HUES64 (cell line): Measurements from ENCODE around the gene ABCA7.

Experiments
- H3K27ac ChIP-seq: 2 replicates; pipeline ENCODE4 v1.7.0; 2013; ENCODE audit warnings: low read depth, low read length, inconsistent platforms
- H3K27me3 ChIP-seq: 2 replicates; pipeline ENCODE4 v1.6.1; 2013; ENCODE audit warnings: mild to moderate bottlenecking, low read length; ENCODE audit not compliant: insufficient read depth
- H3K36me3 ChIP-seq: 2 replicates; pipeline ENCODE4 v1.6.1; 2013; ENCODE audit warnings: mild to moderate bottlenecking, low read length; ENCODE audit not compliant: insufficient read depth
- H3K4me1 ChIP-seq: 2 replicates; pipeline ENCODE4 v1.6.1; 2013; ENCODE audit warnings: mild to moderate bottlenecking, low read length, moderate library complexity; ENCODE audit not compliant: insufficient read depth
- H3K4me3 ChIP-seq: 2 replicates; pipeline ENCODE4 v1.5.1; 2013; ENCODE audit warnings: mild to moderate bottlenecking, low read length, moderate library complexity
- H3K9ac ChIP-seq: 2 replicates; pipeline ENCODE4 v1.6.1; 2013; ENCODE audit warnings: mild to moderate bottlenecking, low read depth, low read length
- H3K9me3 ChIP-seq: 2 replicates; pipeline ENCODE4 v1.6.1; 2013; ENCODE audit warnings: low read depth, low read length; ENCODE audit not compliant: insufficient read depth
- WGBS: fragments of 150-250, 120-280 bp; methylation state at CpG from one replicate; pipeline ENCODE4 v1.1.7; 2013; ENCODE audit warnings: missing lambda C conversion rate; 5-methylcytosine and 5-hydroxymethylcytosine counted together

ABCA7 gene

GRCh38 chr19:1098177-1099051 lies 58.5 kb downstream of the ABCA7 start:
- no peak overlapping the region for H3K27ac ChIP-seq
- H3K9me3 ChIP-seq = no peaks in the 10 kb centered on the region
- 78% methylated on average over 15 of the region's 15 CpGs for WGBS
- H3K9ac ChIP-seq = no peak overlapping the region
- H3K4me1 ChIP-seq = peaks cover 11% of the 10 kb centered on the region; the same call in 1 of the 2 replicates
- H3K27me3 ChIP-seq = no peaks in the 10 kb centered on the region
- no peak overlapping the region for H3K4me3 ChIP-seq
- H3K36me3 ChIP-seq = peaks cover 3% of the 10 kb centered on the region; the same call in 1 of the 2 replicates

DNA sequence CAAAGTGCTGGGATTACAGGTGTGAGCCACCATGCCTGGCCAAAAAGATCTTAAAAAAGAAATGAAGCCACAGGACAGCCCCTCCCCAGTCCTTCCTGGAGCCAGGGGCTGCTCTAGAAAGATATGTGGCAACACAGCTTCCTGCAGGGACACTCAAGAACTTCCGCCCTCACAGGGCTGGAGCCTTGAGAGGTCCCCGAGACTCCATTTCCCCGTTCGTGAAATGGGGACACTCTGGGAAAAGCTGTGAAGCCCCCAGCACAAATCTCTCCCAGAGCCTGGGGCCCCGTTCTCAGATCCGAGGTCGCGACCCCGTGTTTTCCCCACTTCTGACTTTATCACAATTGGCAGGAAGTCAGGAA lies 61.4 kb downstream of the ABCA7 start:
- Histone ChIP-seq H3K27ac (peak overlapping the region; percentile 67; the same call in 1 of the 2 replicates), H3K9me3 (no peaks in the 10 kb centered on the region), H3K27me3 (no peaks in the 10 kb centered on the region), H3K4me3 (no peak overlapping the region), H3K9ac (peak overlapping the region; percentile 1), H3K4me1 (peaks cover 11% of the 10 kb centered on the region; the same call in 1 of the 2 replicates), H3K36me3 (peaks cover 6% of the 10 kb centered on the region)
- WGBS = 72% methylated on average over 9 of the region's 9 CpGs

DNA sequence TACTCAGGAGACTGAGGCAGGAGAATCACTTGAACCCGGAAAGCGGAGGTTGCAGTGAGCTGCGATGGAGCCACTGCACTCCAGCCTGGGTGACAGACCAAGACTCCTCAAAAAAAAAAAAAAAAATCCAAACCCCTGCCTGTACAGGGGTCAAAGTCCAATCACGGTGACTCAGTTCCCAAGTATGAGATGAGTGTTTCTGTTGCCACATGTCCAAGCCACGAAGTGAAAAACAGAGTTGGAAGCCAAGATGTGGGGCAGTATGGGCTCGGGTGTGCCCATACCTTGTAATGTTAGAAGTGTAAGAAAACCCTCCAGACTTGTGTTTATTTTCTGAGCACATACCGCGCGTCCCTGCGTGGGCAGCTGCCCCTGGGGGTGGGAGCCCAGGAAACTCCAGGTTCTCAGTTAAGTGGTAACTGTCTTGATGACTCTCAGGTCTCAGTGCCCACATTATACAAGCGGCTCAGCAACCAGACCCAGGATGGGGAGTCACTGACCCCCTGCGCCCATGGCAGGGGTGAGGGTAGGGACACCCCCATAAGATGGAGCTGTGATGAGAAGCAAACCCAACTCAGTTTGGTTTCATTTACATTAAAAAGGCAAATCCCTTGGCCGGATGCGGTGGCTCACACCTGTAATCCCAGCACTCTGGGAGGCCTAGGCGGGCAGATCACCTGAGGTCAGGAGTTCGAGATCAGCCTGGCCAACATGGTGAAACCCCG lies 62.7 kb downstream of the ABCA7 start:
- Histone ChIP-seq H3K9me3 (no peaks in the 10 kb centered on the region), H3K4me3 (no peak overlapping the region), H3K27me3 (no peaks in the 10 kb centered on the region), H3K9ac (peak overlapping the region; percentile 16; the same call in 1 of the 2 replicates), H3K36me3 (peaks cover 18% of the 10 kb centered on the region), H3K27ac (peak overlapping the region; percentile 1; the same call in 1 of the 2 replicates), H3K4me1 (peaks cover 11% of the 10 kb centered on the region; the same call in 1 of the 2 replicates)
- WGBS = 92% methylated on average over 17 of the region's 17 CpGs

DNA sequence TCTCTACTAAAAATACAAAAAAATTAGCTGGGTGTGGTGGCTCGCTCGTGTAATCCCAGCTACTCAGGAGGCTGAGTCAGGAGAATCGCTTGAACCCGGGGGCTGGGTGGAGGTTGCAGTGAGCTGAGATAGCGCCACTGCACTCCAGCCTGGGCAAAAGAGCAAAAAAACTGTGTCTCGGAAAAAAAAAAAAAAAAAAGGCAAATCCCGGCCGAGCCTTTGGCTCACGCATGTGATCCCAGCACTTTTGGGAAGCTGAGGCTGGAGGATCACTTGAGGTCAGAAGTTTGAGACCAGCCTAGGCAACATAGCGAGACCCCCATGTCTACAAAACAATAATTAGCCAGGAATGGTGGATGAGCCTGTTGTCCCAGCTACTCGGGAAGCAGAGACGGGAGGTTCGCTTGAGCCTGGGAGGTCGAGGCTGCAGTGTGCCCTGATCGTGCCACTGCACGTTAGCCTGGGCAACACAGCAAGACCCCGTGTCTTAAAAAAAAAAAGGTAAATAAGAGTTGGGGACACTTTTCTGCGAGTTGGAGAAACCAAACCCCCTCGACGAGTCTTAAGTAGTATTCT lies 63.3 kb downstream of the ABCA7 start:
- Histone ChIP-seq H3K4me3 (peak overlapping the region; percentile 33; the same call in 1 of the 2 replicates), H3K36me3 (peaks cover 20% of the 10 kb centered on the region), H3K4me1 (peaks cover 11% of the 10 kb centered on the region; the same call in 1 of the 2 replicates), H3K27ac (no peak overlapping the region), H3K9me3 (no peaks in the 10 kb centered on the region), H3K27me3 (no peaks in the 10 kb centered on the region), H3K9ac (no peak overlapping the region)
- WGBS = 69% methylated on average over 20 of the region's 20 CpGs

DNA sequence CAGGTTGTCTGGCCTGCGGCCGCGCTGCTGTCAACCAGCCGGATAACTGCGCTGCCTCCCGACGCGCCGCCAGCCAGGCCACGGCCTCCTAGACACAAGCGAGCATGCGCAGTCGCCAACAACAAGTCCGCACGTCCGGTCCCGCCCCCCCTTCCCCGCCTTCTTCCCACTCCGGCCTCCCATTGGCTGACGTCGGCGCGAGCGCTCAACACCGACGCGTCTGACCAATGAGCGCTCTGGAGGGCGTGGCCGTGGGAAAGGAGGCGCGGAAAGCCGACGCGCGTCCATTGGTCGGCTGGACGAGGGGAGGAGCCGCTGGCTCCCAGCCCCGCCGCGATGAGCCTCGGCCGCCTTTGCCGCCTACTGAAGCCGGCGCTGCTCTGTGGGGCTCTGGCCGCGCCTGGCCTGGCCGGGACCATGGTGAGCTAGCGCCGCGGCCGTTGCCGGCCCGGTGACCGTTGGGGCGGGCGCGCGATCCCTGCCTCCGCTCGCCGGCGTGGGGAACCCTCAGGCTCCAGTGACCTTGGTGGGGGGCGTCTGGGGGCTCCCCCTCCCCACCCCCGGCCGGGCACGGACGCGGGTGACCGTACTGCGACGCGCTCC lies 63.9 kb downstream of the ABCA7 start, which contains the start of gene GPX4:
GPX4 (plus strand) TSS at position 287 of the 603 bp plus-strand sequence; CDS start at position 337, 50 bp downstream.
- Histone ChIP-seq H3K9ac (peak within 1 kb of the TSS; percentile 92), H3K27ac (peak within 1 kb of the TSS; percentile 97), H3K4me3 (peak within 1 kb of the TSS; percentile 88), H3K36me3 (peaks cover 20% of the 10 kb centered on the region), H3K9me3 (no peaks in the 10 kb centered on the region), H3K27me3 (no peaks in the 10 kb centered on the region), H3K4me1 (peaks cover 11% of the 10 kb centered on the region; the same call in 1 of the 2 replicates)
- under 1% methylated on average over 75 of the region's 75 CpGs for WGBS

DNA sequence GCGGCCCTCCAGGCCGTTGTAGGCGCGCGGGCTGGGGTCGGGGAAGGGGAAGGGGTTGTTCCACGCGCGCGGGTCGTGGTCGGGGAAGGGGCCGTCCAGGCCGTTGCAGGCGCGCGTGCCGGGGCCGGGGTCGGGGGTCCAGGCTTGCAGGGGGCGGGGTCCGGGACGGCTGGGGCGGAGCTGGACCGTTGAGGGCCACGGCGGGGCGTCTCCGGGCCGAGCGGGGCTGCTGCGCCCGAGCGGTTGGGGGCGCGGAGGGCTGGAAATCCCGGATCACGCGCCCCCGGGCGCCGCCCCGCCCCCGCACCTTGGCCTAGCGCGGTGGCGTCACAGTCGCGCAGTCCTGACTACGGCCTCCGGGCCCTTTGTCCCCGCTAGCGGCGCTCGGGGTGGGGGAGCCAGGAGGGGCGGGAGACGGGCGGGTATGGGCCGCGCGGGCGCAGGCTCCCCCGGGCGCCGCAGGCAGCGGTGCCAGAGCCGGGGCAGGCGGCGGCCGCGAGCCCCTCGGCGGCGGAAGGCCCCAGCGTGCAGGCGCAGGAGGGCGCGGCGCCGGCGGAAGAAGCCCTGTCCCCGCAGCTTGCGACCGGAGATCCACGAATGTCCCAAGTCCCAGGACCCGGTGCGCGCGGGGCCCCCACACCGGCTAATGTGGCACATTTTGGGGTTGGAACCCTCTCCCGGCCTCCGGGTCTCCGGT lies 64.6 kb downstream of the ABCA7 start:
- Histone ChIP-seq H3K9me3 (no peaks in the 10 kb centered on the region), H3K4me3 (peak overlapping the region; percentile 88), H3K27ac (peak overlapping the region; percentile 97), H3K4me1 (peaks cover 11% of the 10 kb centered on the region; the same call in 1 of the 2 replicates), H3K27me3 (no peaks in the 10 kb centered on the region), H3K9ac (peak overlapping the region; percentile 92), H3K36me3 (peaks cover 20% of the 10 kb centered on the region)
- under 1% methylated on average over 93 of the region's 93 CpGs for WGBS

- Histone ChIP-seq H3K36me3 (peaks cover 20% of the 10 kb centered on the region), H3K27me3 (no peaks in the 10 kb centered on the region), H3K4me1 (peaks cover 11% of the 10 kb centered on the region; the same call in 1 of the 2 replicates), H3K27ac (peak overlapping the region; percentile 97), H3K9me3 (no peaks in the 10 kb centered on the region), H3K4me3 (peak overlapping the region; percentile 88), H3K9ac (peak overlapping the region; percentile 92)
- WGBS = 39% methylated on average over 69 of the region's 69 CpGs
Measured at GRCh38 chr19:1105008-1105872, 65.3 kb downstream of the ABCA7 start.

GRCh38 chr19:1105873-1106840 lies 66.2 kb downstream of the ABCA7 start:
- Histone ChIP-seq H3K27ac (0 out of 2 replicates have a peak overlapping the region, but pooled peaks have one; percentile 35), H3K4me1 (peaks cover 11% of the 10 kb centered on the region; the same call in 1 of the 2 replicates), H3K9me3 (no peaks in the 10 kb centered on the region), H3K4me3 (no peak overlapping the region), H3K36me3 (peaks cover 24% of the 10 kb centered on the region), H3K9ac (no peak overlapping the region), H3K27me3 (no peaks in the 10 kb centered on the region)
- 93% methylated on average over 32 of the region's 32 CpGs for WGBS
